ENCODE measurements around the gene FAM98C. TPM values are rescaled to one million over a fixed set of nuclear protein-coding genes. Genes with fewer than 3 reads are reported as not detected.
"Not testable (repeated sequence)": the region's sequence is repeated elsewhere in the genome, so short reads cannot be mapped to it uniquely, and the experiment has no call there.

The FAM98C gene
- total and polyA plus RNA-seq, 4 experiments from 2014 or later: 18.2 to 53.8 (median 37.7) TPM

GRCh38 chr19:38360839-38361631 is 41.9 kb upstream of the FAM98C start:
- H3K4me3 ChIP-seq (ENCODE audit: low read length in 2 of 2): peak overlapping the region; percentile 11 to 68
- no peaks in the 10 kb centered on the region for H3K27me3 ChIP-seq (ENCODE audit: insufficient read depth, low read length)
- Mint-ChIP-seq H3K4me1 (peaks cover 0 to 26% (median 13%) of the 10 kb centered on the region in 4 donors), H3K27me3 (peaks cover 0 to 4% of the 10 kb centered on the region in 2 donors), H3K36me3 (no peaks in the 10 kb centered on the region), H3K9me3 (no peaks in the 10 kb centered on the region), H3K27ac (peak overlapping the region in 5 of 7 donors; percentile 15 to 69 (median 55)), H3K4me3 (peak overlapping the region; percentile 80 to 87 (median 86))
- no peaks in the 10 kb centered on the region for H3K9me3 ChIP-seq (ENCODE audit: control insufficient read depth in 1 of 2, low read length in 2 of 2)
- H3K36me3 ChIP-seq (ENCODE audit: insufficient read depth, low read length): no peaks in the 10 kb centered on the region
- intact Hi-C loops (cut with micrococcal nuclease): no loop called here
- H3K4me1 ChIP-seq (ENCODE audit: insufficient read depth, low read length): peaks cover 13% of the 10 kb centered on the region
- no peak for DNase-seq
- ChIA-PET CTCF (ENCODE audit: partially characterized antibody) (interaction anchor here (0.8 kb wide), 2 partner anchors 13 to 25 kb away, joined by 3 read pairs; partner anchors contain the start of gene PSMD8), POLR2A (ENCODE audit: partially characterized antibody) (interaction anchor here (0.9 to 3.7 kb wide), 6 partner anchors 8 to 42 kb away, joined by 3 to 28 read pairs (median 3); partner anchors contain the start of genes CATSPERG, FAM98C and PSMD8)
- no peak overlapping the region for H3K27ac ChIP-seq (ENCODE audit: low read depth, low read length)

GRCh38 chr19:38361633-38362075 is 41.2 kb upstream of the FAM98C start:
- H3K9me3 ChIP-seq (ENCODE audit: control insufficient read depth in 1 of 2, low read length in 2 of 2): no peaks in the 10 kb centered on the region
- Mint-ChIP-seq H3K27me3 (peaks cover 0 to 7% of the 10 kb centered on the region in 2 donors), H3K4me3 (peak overlapping the region; percentile 80 to 87 (median 86)), H3K36me3 (no peaks in the 10 kb centered on the region), H3K9me3 (no peaks in the 10 kb centered on the region), H3K4me1 (peaks cover 0 to 26% (median 13%) of the 10 kb centered on the region in 4 donors), H3K27ac (peak overlapping the region in 3 of 7 donors; percentile 37 to 69 (median 55))
- H3K4me3 ChIP-seq (ENCODE audit: low read length in 2 of 2): peak overlapping the region; percentile 11 to 68
- no peaks in the 10 kb centered on the region for H3K27me3 ChIP-seq (ENCODE audit: insufficient read depth, low read length)
- no peaks in the 10 kb centered on the region for H3K36me3 ChIP-seq (ENCODE audit: insufficient read depth, low read length)
- peaks cover 13% of the 10 kb centered on the region for H3K4me1 ChIP-seq (ENCODE audit: insufficient read depth, low read length)
- POLR2A ChIA-PET (ENCODE audit: partially characterized antibody): interaction anchor here (0.7 to 3.7 kb wide), 6 partner anchors 8 to 42 kb away, joined by 3 to 28 read pairs (median 3); partner anchors contain the start of genes FAM98C and PSMD8
- H3K27ac ChIP-seq (ENCODE audit: low read depth, low read length): no peak overlapping the region
- DNase-seq: peak; percentile 39 to 74 (median 54)
- intact Hi-C loops (cut with micrococcal nuclease): loop anchor here (1.0 kb wide), 1 partner anchor 13 kb away; the partner anchor contains the start of gene PSMD8
- CTCF ChIA-PET (ENCODE audit: partially characterized antibody): interaction anchor here (1.1 kb wide), 1 partner anchor 13 kb away, joined by 3 read pairs; the partner anchor contains the start of gene PSMD8

- peak overlapping the region in 3 of 7 donors; percentile 8 to 61 (median 48) for H3K27ac Mint-ChIP-seq
- DNase-seq: peak; percentile 45 to 74 (median 46)
- H3K9me3 ChIP-seq (ENCODE audit: control insufficient read depth in 1 of 2, low read length in 2 of 2): no peaks in the 10 kb centered on the region
- H3K27me3 Mint-ChIP-seq: peaks cover 0 to 7% of the 10 kb centered on the region in 2 donors
- H3K36me3 ChIP-seq (ENCODE audit: insufficient read depth, low read length): no peaks in the 10 kb centered on the region
- peak overlapping the region; percentile 61 to 68 for H3K4me3 ChIP-seq (ENCODE audit: low read length in 2 of 2)
- no peak overlapping the region for H3K27ac ChIP-seq (ENCODE audit: low read depth, low read length)
- peak overlapping the region; percentile 80 to 87 (median 86) for H3K4me3 Mint-ChIP-seq
- no peaks in the 10 kb centered on the region for H3K27me3 ChIP-seq (ENCODE audit: insufficient read depth, low read length)
- no peaks in the 10 kb centered on the region for H3K9me3 Mint-ChIP-seq
- POLR2A ChIA-PET (ENCODE audit: partially characterized antibody): interaction anchor here (0.7 to 3.7 kb wide), 5 partner anchors 8 to 41 kb away, joined by 3 to 28 read pairs (median 3); partner anchors contain the start of genes FAM98C and PSMD8
- CTCF ChIA-PET (ENCODE audit: partially characterized antibody): interaction anchor here (1.1 to 1.2 kb wide), 2 partner anchors 12 to 118 kb away, joined by 3 read pairs; partner anchors contain the start of gene PSMD8
- no peaks in the 10 kb centered on the region for H3K36me3 Mint-ChIP-seq
- intact Hi-C loops (cut with micrococcal nuclease): loop anchor here (1.0 kb wide), 1 partner anchor 12 kb away; the partner anchor contains the start of gene PSMD8
- H3K4me1 ChIP-seq (ENCODE audit: insufficient read depth, low read length): peaks cover 13% of the 10 kb centered on the region
- peaks cover 0 to 26% (median 13%) of the 10 kb centered on the region in 4 donors for H3K4me1 Mint-ChIP-seq
Observed at GRCh38 chr19:38362076-38362945, 40.6 kb upstream of the FAM98C start.

- not testable (repeated sequence) for H3K9me3 Mint-ChIP-seq; H3K36me3 Mint-ChIP-seq; H3K27ac Mint-ChIP-seq; H3K9me3 ChIP-seq (ENCODE audit: control insufficient read depth in 1 of 2, low read length in 2 of 2); H3K27me3 ChIP-seq (ENCODE audit: insufficient read depth, low read length); H3K27ac ChIP-seq (ENCODE audit: low read depth, low read length); H3K27me3 Mint-ChIP-seq; DNase-seq; H3K36me3 ChIP-seq (ENCODE audit: insufficient read depth, low read length)
- peak overlapping the region; percentile 49 to 87 (median 66) for H3K4me3 Mint-ChIP-seq
- ChIA-PET POLR2A (ENCODE audit: partially characterized antibody) (interaction anchor here (1.2 to 3.7 kb wide), 2 partner anchors 11 to 40 kb away, joined by 3 to 28 read pairs; partner anchors contain the start of genes FAM98C and PSMD8), CTCF (ENCODE audit: partially characterized antibody) (interaction anchor here (1.1 to 1.2 kb wide), 2 partner anchors 11 to 119 kb away, joined by 3 read pairs; partner anchors contain the start of gene PSMD8)
- H3K4me1 ChIP-seq (ENCODE audit: insufficient read depth, low read length): peaks cover 13% of the 10 kb centered on the region
- intact Hi-C loops (cut with micrococcal nuclease): loop anchor here (1.0 kb wide), 1 partner anchor 11 kb away; the partner anchor contains the start of gene PSMD8
- H3K4me1 Mint-ChIP-seq: peaks cover 0 to 26% (median 13%) of the 10 kb centered on the region in 4 donors
- peak overlapping the region in 1 of 2 donors; percentile 68 for H3K4me3 ChIP-seq (ENCODE audit: low read length in 2 of 2)
Observed at GRCh38 chr19:38362946-38363688, 39.8 kb upstream of the FAM98C start.

GRCh38 chr19:38367041-38367440 is 35.9 kb upstream of the FAM98C start:
- Mint-ChIP-seq H3K4me1 (peaks cover 0 to 9% (median 4%) of the 10 kb centered on the region in 4 donors), H3K27me3 (peaks cover 2 to 3% of the 10 kb centered on the region in 2 donors), H3K4me3 (no peak overlapping the region), H3K27ac (peak overlapping the region in 1 of 7 donors; percentile 63), H3K36me3 (no peaks in the 10 kb centered on the region), H3K9me3 (no peaks in the 10 kb centered on the region)
- CTCF ChIA-PET (ENCODE audit: partially characterized antibody): no interaction called here
- no peaks in the 10 kb centered on the region for H3K27me3 ChIP-seq (ENCODE audit: insufficient read depth, low read length)
- H3K27ac ChIP-seq (ENCODE audit: low read depth, low read length): no peak overlapping the region
- POLR2A ChIA-PET (ENCODE audit: partially characterized antibody): interaction anchor here (0.6 kb wide), 2 partner anchors 10 to 600 kb away, joined by 3 to 4 read pairs; no protein-coding TSS in a partner anchor
- H3K36me3 ChIP-seq (ENCODE audit: insufficient read depth, low read length): no peaks in the 10 kb centered on the region
- no peaks in the 10 kb centered on the region for H3K9me3 ChIP-seq (ENCODE audit: control insufficient read depth in 1 of 2, low read length in 2 of 2)
- H3K4me3 ChIP-seq (ENCODE audit: low read length in 2 of 2): no peak overlapping the region
- no peak for DNase-seq
- intact Hi-C loops (cut with micrococcal nuclease): no loop called here
- H3K4me1 ChIP-seq (ENCODE audit: insufficient read depth, low read length): peaks cover 9% of the 10 kb centered on the region

- ChIA-PET CTCF (ENCODE audit: partially characterized antibody) (no interaction called here), POLR2A (ENCODE audit: partially characterized antibody) (no interaction called here)
- Histone ChIP-seq H3K27ac (ENCODE audit: low read depth, low read length) (no peak overlapping the region), H3K9me3 (ENCODE audit: control insufficient read depth in 1 of 2, low read length in 2 of 2) (no peaks in the 10 kb centered on the region), H3K4me3 (ENCODE audit: low read length in 2 of 2) (no peak overlapping the region), H3K27me3 (ENCODE audit: insufficient read depth, low read length) (no peaks in the 10 kb centered on the region), H3K4me1 (ENCODE audit: insufficient read depth, low read length) (peaks cover 6% of the 10 kb centered on the region), H3K36me3 (ENCODE audit: insufficient read depth, low read length) (no peaks in the 10 kb centered on the region)
- Mint-ChIP-seq H3K4me1 (peaks cover 0 to 6% (median 4%) of the 10 kb centered on the region in 4 donors), H3K9me3 (no peaks in the 10 kb centered on the region), H3K4me3 (peak overlapping the region in 1 of 8 donors; percentile 69), H3K27me3 (peaks cover 2 to 5% of the 10 kb centered on the region in 2 donors), H3K27ac (no peak overlapping the region), H3K36me3 (peaks cover under 1 to 3% of the 10 kb centered on the region in 2 donors)
- intact Hi-C loops (cut with micrococcal nuclease): no loop called here
- peak in 1 of 5 donors; percentile 6 for DNase-seq
Observed at GRCh38 chr19:38369584-38369983, 33.3 kb upstream of the FAM98C start.

Measured in CD4-positive, alpha-beta memory T cell (primary cell).